PC-9 (cell line): ENCODE measurements around the gene GNG4.

Source experiments
- CTCF ChIP-seq: fragments of 200-600 bp; sonication (generic); conservative IDR thresholded peaks from 2 replicates; pipeline ENCODE4 v1.6.1; 2017; ENCODE audit warnings: mixed run types, antibody characterized with exemption, mild to moderate bottlenecking, moderate library complexity
- EZH2 ChIP-seq: fragments of 200-600 bp; sonication (generic); IDR thresholded peaks from 2 replicates; pipeline ENCODE4 v1.8.0; 2017; ENCODE audit warnings: antibody characterized with exemption, low read depth

GRCh38 chr1:235525314-235525713, 124.3 kb downstream of the GNG4 start:
- TF ChIP-seq CTCF: no peak
- no peak for TF ChIP-seq EZH2
